Activated CD8-positive, alpha-beta T cell treated with anti-CD3 and anti-CD28 coated beads, Interleukin-2, amount 10 ng/mL, durations not matched to agents 7 days and 5 days (primary cell): ENCODE data around the gene LRRC37A. TPM values are rescaled to one million over a fixed set of nuclear protein-coding genes. Genes with fewer than 3 reads are reported as not detected.
"Not testable (repeated sequence)": the region's sequence is repeated elsewhere in the genome, so short reads cannot be mapped to it uniquely, and the experiment has no call there.

Experiments used
- ATAC-seq: fragments of 150-1000 bp; cut with Tn5 transposase; one replicate; pipeline ENCODE4 v1.10.0; 2021; ENCODE audit warnings: moderate library complexity
- CTCF ChIA-PET: fragments of 350-600 bp; sonication (Branson Sonifier 250); formaldehyde crosslinking; loops from one replicate; lab custom pipeline; 2021; ENCODE audit warnings: antibody characterized with exemption; lab: Charles Lee
- POLR2A ChIA-PET: fragments of 350-600 bp; sonication (Branson Sonifier 250); formaldehyde crosslinking; loops from one replicate; lab custom pipeline; 2021; ENCODE audit warnings: antibody characterized with exemption; lab: Charles Lee
- DNase-seq: peaks from one replicate; pipeline ENCODE4 v3.0.0-alpha.2; 2020
- H3K27ac Mint-ChIP-seq: one replicate; pipeline ENCODE4 v1.8.0; 2021; ENCODE audit warnings: mild to moderate bottlenecking, mixed read lengths
- H3K27me3 Mint-ChIP-seq: one replicate; pipeline ENCODE4 v1.8.0; 2021; ENCODE audit warnings: low read depth, mixed read lengths
- H3K36me3 Mint-ChIP-seq: one replicate; pipeline ENCODE4 v1.8.0; 2021; ENCODE audit warnings: low read depth, mixed read lengths
- H3K4me1 Mint-ChIP-seq: one replicate; pipeline ENCODE4 v1.8.0; 2021; ENCODE audit warnings: low read depth, mixed read lengths
- H3K4me3 Mint-ChIP-seq: one replicate; pipeline ENCODE4 v1.8.0; 2021; ENCODE audit warnings: mild to moderate bottlenecking, mixed read lengths
- H3K9me3 Mint-ChIP-seq: one replicate; pipeline ENCODE4 v1.8.0; 2022; ENCODE audit warnings: mixed read lengths; ENCODE audit not compliant: insufficient read depth
- total RNA-seq, 2 experiments: library from RNA; stranded (reverse); gene quantifications; one replicate each; pipeline ENCODE4 v1.2.3, GENCODE V29; 2021

LRRC37A gene
- total RNA-seq, 2 experiments from 2014 or later, result 2.7 to 2.8 TPM

DNA sequence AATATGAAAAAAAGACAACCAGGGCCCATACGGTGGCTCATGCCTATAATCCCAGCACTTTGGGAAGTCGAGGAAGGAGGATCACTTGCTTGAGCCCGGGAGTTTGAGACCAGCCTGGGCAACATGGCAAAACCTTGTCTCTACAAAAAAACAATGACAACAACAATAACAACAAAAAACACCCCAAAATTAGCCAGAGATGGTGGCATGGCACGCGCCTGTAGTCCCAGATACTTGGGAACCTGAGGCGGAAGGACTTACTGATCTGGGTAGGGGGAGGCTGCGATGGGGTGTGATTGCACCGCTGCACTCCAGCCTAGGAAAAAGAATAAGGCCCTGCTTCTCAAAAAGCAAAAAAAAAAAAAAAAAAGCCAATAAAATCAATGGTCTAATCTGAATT, 3.3 kb upstream of the LRRC37A start:
- Mint-ChIP-seq H3K27ac (peak overlapping the region; percentile 28), H3K4me1 (peaks cover 15% of the 10 kb centered on the region)
- H3K36me3 Mint-ChIP-seq, H3K4me3 Mint-ChIP-seq, DNase-seq, H3K27me3 Mint-ChIP-seq, POLR2A ChIA-PET, H3K9me3 Mint-ChIP-seq, CTCF ChIA-PET, ATAC-seq: not testable (repeated sequence)

DNA sequence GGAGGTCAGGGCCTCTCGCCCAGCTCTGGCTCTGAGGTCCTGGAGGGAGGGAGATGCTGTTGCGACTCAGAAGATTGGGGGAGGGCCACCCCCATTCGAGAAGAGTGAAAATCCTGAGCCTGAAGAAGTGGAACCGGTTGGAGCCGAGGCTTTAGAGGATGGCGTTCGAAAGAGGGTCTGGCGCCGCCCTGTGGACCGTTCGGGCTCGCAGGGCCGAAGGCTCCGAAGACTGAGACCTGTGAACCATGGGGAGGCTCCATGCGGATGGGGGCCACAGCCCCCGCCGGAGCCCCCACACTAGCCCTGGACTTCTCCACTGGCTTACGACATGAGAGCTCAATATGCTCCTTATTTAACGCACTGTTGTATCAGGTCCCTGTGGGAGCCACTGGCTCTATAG, 46.3 kb downstream of the LRRC37A start:
- H3K9me3 Mint-ChIP-seq, H3K4me1 Mint-ChIP-seq, H3K27ac Mint-ChIP-seq, DNase-seq, H3K36me3 Mint-ChIP-seq, H3K4me3 Mint-ChIP-seq, CTCF ChIA-PET, POLR2A ChIA-PET, ATAC-seq, H3K27me3 Mint-ChIP-seq: not testable (repeated sequence)

DNA sequence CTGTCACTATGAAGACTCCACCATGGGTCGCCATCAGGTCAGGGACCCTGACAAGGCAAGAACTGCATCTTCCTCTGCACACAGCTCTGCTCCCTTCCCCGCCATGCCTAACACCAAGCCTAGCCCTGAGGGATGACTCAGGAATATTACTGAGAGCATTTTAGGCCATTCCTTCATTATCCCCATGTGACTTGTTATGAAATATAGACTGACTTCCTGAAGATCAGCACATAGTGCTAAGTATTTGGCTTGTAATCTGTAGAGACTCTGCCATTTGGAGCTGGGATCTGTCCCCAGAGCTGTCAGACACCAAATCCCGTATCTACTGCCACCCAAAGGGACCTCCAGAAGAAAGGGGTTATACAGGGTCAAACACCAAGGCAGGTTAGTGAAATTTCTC, 47.2 kb downstream of the LRRC37A start:
- H3K36me3 Mint-ChIP-seq, result not testable (repeated sequence)

DNA sequence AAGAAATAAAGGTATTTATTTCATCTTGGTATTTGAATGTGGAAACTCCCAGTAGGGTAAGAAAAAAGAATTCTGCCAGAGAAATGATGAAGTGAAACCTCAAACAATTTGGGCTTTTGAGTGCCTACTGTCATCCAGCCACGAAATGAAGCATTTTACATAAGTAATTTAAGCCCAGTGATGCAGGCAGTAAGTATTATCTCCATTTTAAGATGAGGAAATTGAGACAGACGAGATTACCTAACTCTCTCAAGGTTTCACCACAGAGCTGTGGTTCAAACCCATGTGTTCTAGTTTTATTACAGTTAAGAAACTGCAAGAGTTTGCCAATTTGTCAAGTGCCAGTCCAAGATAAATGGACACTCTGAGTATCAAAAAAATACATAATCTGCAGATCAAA, 53.4 kb downstream of the LRRC37A start:
- POLR2A ChIA-PET, H3K9me3 Mint-ChIP-seq, H3K36me3 Mint-ChIP-seq, H3K4me3 Mint-ChIP-seq, H3K4me1 Mint-ChIP-seq, CTCF ChIA-PET, H3K27me3 Mint-ChIP-seq, DNase-seq, H3K27ac Mint-ChIP-seq: not testable (repeated sequence)
- peak; percentile 65 for ATAC-seq

More for the DNA sequence above, 47.2 kb downstream of the LRRC37A start:
- H3K4me3 Mint-ChIP-seq, H3K27me3 Mint-ChIP-seq, ATAC-seq, H3K9me3 Mint-ChIP-seq, POLR2A ChIA-PET, H3K4me1 Mint-ChIP-seq, H3K27ac Mint-ChIP-seq, DNase-seq, CTCF ChIA-PET: not testable (repeated sequence)

DNA sequence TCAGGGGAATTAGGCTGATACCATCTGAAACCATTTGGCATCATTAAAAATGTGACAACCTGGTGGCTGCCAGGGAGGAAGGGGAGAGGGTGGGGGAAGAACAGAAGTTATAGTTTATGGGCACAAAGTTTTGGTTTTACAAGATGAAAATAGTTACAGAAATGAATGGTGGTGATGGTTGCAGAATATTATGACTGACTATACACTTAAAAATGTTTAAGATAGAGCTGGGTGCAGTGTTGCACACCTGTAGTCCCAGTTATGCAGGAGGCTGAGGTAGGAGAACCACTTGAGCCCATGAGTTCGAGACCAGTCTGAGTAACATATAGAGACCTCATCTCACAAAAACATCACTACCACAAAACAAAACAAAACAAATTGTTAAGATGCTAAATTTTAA, 54.1 kb downstream of the LRRC37A start:
- not testable (repeated sequence) for H3K36me3 Mint-ChIP-seq, ATAC-seq

DNA sequence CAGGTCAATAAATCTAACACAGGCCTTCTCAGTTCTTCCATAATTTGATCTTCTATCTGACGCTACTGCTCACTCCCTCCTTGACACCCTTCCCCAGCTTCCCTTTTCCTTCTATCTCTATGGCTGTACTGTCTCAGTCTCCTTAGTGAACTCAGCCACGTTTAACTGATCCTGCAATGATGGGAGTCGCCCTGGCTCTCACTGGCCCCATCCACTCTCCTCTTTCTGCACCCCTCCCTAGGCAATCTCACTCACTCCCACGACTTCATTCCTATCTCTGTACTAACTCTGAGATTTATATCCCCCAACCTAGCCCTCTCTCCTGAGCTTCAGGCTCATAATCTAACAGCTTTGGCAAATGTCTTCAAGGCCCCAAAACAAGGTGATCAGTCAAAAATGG, 58.9 kb downstream of the LRRC37A start:
- H3K4me1 Mint-ChIP-seq, ATAC-seq, H3K36me3 Mint-ChIP-seq, H3K4me3 Mint-ChIP-seq, POLR2A ChIA-PET, H3K27me3 Mint-ChIP-seq, H3K9me3 Mint-ChIP-seq, CTCF ChIA-PET, DNase-seq, H3K27ac Mint-ChIP-seq: not testable (repeated sequence)

More for the DNA sequence above, 54.1 kb downstream of the LRRC37A start:
- H3K4me1 Mint-ChIP-seq, H3K9me3 Mint-ChIP-seq, POLR2A ChIA-PET, CTCF ChIA-PET, DNase-seq, H3K4me3 Mint-ChIP-seq, H3K27ac Mint-ChIP-seq, H3K27me3 Mint-ChIP-seq: not testable (repeated sequence)

DNA sequence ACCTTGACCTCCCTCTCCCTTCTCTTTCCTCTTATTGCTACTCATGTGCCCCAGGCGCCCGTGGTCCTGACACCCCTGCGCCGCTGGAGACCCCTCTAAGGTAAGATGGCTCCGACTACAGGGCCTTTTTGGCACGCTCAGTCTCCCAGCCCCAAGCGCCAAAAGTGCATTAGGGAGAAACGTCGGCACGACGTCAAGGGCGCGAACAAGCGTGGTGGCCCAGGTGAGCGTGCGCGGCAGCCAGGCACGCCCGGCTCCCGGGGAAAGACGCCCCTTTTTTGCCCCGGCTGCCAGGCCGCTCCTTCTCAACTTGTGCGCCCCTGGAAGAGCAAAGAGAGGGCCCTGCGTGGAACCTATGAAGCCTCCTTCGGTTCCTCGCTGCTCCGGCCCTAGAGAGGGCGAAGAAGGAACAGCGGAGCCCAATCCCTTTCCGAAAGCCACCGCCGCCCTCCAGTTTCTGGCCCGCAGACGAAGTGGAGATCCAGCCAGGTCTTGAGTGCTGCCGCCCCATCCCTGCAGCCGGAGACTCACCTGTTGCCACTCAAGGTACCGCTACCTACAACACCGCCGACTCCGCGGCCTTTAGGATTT, 66.3 kb downstream of the LRRC37A start:
- H3K27me3 Mint-ChIP-seq, H3K4me1 Mint-ChIP-seq, POLR2A ChIA-PET, H3K36me3 Mint-ChIP-seq, CTCF ChIA-PET, H3K27ac Mint-ChIP-seq, H3K4me3 Mint-ChIP-seq, DNase-seq, H3K9me3 Mint-ChIP-seq: not testable (repeated sequence)
- ATAC-seq, result peak; percentile 53

DNA sequence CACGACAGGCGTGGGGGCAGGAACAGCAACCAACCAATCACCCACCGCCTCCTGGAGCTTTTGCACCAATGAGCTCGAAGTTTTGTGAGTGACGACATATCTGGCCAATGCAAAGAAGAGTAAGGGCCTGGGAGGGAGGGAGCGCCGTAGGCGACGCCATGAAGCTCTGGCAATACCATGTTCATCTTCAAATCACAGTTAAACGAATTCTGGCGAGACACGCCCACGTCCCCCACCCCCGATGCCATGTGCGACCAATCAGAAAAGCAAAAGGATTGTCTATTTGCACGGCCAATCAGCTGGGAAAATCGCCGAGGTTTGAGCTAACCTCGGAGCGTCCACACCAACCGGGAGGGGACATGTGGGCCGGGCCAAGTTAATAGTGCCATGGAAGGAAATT, 66.8 kb downstream of the LRRC37A start, which contains the start of gene ARL17B:
TSS of gene ARL17B (minus strand) at position 12 of the 400 bp plus-strand sequence. CDS start 3,369 bp downstream, outside the sequence.
- H3K27ac Mint-ChIP-seq, H3K27me3 Mint-ChIP-seq, H3K4me1 Mint-ChIP-seq, CTCF ChIA-PET, H3K9me3 Mint-ChIP-seq, POLR2A ChIA-PET, H3K36me3 Mint-ChIP-seq: not testable (repeated sequence)
- peak within 1 kb of the TSS; percentile 31 for H3K4me3 Mint-ChIP-seq
- peak; percentile 98 for ATAC-seq
- DNase-seq, result peak; percentile 96

DNA sequence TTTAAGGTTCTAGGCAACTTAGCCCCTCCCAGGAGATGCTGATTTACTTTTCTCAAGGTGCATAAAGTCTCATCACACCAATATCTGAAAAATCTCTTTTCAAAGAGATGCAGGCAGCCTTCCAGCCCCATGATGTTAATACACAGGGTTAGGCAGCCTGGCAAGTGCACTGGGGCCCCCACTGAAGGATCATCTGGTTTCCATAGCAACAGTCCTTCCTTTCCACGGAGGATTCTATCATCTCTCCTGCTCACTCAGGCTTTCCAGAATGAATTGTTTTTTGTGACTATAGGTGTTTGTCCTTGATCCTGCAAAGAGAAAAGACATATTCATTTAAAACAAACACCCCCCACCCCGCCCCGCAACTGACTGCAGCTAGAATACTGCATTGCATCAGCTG, 72.6 kb downstream of the LRRC37A start:
- H3K4me1 Mint-ChIP-seq, H3K9me3 Mint-ChIP-seq, ATAC-seq, DNase-seq, POLR2A ChIA-PET, H3K27ac Mint-ChIP-seq, H3K36me3 Mint-ChIP-seq, CTCF ChIA-PET, H3K4me3 Mint-ChIP-seq, H3K27me3 Mint-ChIP-seq: not testable (repeated sequence)

DNA sequence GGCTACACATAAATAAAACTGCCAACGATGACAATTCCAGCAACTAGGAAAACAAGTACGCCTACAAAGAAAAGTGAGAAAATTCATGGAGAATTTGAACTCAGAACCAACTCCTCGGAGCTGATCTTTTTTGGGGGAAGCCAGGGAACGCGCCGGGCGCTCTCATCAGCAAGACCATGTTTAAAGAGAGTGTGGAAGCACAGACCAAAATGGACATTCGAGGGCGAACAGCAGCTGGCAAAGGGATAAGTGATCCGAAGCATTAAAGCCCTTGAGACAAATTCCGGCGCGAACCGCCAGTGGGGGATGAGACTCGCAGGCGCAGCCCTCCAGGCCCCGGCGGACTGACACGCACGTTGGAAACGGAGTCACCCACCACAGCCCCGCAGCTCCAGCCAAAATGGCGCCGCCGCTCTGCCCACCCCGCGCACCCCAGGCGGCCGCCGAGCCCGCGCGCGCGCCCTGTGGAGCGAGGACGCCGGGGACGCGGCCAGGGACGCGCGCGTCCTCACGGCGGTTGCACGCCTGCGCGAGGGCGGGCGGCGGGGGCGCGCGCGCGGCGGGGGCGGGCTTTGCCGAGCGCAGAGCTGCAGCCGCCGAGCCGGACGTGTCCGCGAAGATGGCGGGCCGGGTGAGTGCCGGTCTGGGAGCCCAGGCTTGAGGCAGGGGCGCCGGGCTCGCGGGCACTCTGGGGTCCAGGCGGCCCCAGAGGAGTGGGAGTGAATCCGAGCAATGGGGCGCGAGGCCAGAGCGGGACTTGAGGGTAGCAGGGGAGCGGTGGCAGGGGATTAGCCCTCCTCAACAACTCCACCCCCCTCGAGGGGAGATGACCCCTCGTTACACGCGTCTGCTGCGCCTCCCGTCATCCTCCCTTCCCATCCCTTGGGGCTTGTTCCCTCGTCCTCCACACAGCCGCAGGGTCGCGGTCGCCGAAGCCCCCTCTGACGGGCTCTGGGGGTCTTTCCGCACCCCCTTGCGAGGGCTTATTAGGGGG, 77.6 kb downstream of the LRRC37A start:
- DNase-seq, H3K27me3 Mint-ChIP-seq, H3K4me3 Mint-ChIP-seq, H3K27ac Mint-ChIP-seq, H3K36me3 Mint-ChIP-seq, H3K4me1 Mint-ChIP-seq, CTCF ChIA-PET, H3K9me3 Mint-ChIP-seq, POLR2A ChIA-PET: not testable (repeated sequence)
- peak; percentile 93 for ATAC-seq

DNA sequence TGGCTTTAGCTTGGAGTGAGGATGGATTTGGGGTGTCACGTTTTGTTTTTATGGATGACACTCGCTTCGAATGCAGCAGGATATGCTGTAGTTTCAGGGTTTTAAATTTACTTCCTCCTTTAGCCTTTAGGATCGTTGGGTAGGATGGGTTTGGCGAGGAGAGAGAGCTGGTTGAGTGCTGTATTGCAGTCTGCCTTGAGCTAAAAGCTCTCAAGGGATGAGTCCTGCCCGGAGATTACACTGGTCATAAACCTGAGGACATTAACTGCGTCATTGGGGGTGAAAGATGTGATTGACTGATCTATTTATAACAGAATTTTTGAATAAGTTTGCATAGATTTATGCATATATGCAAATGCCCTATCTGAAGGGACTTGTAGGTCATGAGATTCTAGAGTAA, 78.5 kb downstream of the LRRC37A start:
- H3K27me3 Mint-ChIP-seq, H3K27ac Mint-ChIP-seq, DNase-seq, CTCF ChIA-PET, POLR2A ChIA-PET, H3K4me3 Mint-ChIP-seq, H3K9me3 Mint-ChIP-seq, H3K4me1 Mint-ChIP-seq, H3K36me3 Mint-ChIP-seq: not testable (repeated sequence)
- peak; percentile 44 for ATAC-seq

DNA sequence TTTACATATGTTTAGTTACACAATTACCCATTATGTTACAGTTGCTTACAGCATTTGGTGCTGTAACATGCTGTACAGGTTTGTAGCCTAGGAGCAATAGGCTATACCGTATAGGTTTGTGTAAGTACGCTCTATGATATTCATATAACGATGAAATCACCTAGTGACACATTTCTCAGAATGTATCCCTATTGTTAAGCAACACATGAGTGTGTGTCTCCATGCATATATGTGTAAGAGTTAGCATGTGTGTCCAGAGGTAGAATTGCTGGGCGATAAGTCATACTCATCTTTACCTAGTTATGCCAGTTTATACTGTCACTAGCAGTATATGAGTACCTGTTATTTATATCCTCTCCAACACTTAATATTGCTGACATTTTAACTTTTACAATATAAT, 88.2 kb downstream of the LRRC37A start:
- CTCF ChIA-PET, H3K4me1 Mint-ChIP-seq, POLR2A ChIA-PET, H3K27me3 Mint-ChIP-seq, H3K36me3 Mint-ChIP-seq, H3K27ac Mint-ChIP-seq, ATAC-seq, H3K9me3 Mint-ChIP-seq, DNase-seq, H3K4me3 Mint-ChIP-seq: not testable (repeated sequence)
